Suprapubic skin (tissue), 4 donors: Measurements from ENCODE around the gene RBM43. TPM values are rescaled to one million over a fixed set of nuclear protein-coding genes. Genes with fewer than 3 reads are reported as not detected.

Experiments
- DNase-seq, 2 donors: peaks; one replicate each; pipeline ENCODE4 v3.0.0-alpha.2; 2019; ENCODE audit warnings: low spot score in 2 of 2
- H3K27ac ChIP-seq: fragments of 200-600 bp; sonication (generic); one replicate; pipeline ENCODE4 v1.5.1; 2019
- H3K27me3 ChIP-seq: fragments of 200-600 bp; sonication (generic); one replicate; pipeline ENCODE4 v1.5.1; 2019
- H3K36me3 ChIP-seq: fragments of 200-600 bp; sonication (generic); one replicate; pipeline ENCODE4 v1.5.1; 2019
- H3K4me1 ChIP-seq: fragments of 200-600 bp; sonication (generic); one replicate; pipeline ENCODE4 v1.5.1; 2019
- H3K4me3 ChIP-seq: fragments of 200-600 bp; sonication (generic); one replicate; pipeline ENCODE4 v1.5.1; 2019; ENCODE audit warnings: mild to moderate bottlenecking
- H3K9me3 ChIP-seq: fragments of 200-600 bp; sonication (generic); one replicate; pipeline ENCODE4 v1.5.1; 2019
- EP300 ChIP-seq: sonication (generic); formaldehyde crosslinking; IDR thresholded peaks from one replicate; pipeline ENCODE4 v1.6.1; 2017; ENCODE audit warnings: antibody characterized with exemption
- POLR2A ChIP-seq, 2 donors: fragments of 450-650 bp; IDR thresholded peaks; one replicate each; pipeline ENCODE4 v1.6.1; 2017; ENCODE audit warnings: antibody characterized with exemption in 2 of 2, mild to moderate bottlenecking in 2 of 2, moderate library complexity in 2 of 2
- POLR2AphosphoS5 ChIP-seq, 3 donors: sonication (generic); formaldehyde crosslinking; IDR thresholded peaks; one replicate each; pipeline ENCODE4 v1.6.1; 2017; ENCODE audit warnings: antibody characterized with exemption in 3 of 3
- WGBS: methylation state at CpG from one replicate; pipeline ENCODE4 v1.1.5; 2018; 5-methylcytosine and 5-hydroxymethylcytosine counted together
- total RNA-seq, 4 donors: library from RNA; depleted of rRNA; stranded (reverse); fragments of >200 nt; gene quantifications; one replicate each; pipeline ENCODE4 v1.1.0, GENCODE V29; 2016
- TF ChIP-seq, protein P1 (sequence below), 2 donors: fragments of 200-600 bp in 1 of 2; fragments of 450-650 bp in 1 of 2; sonication (generic) in 1 of 2; IDR thresholded peaks; one replicate each; pipeline ENCODE4 v1.5.1; 2016 to 2019; ENCODE audit warnings: antibody characterized with exemption in 2 of 2, mild to moderate bottlenecking in 1 of 2, moderate library complexity in 1 of 2

Gene RBM43
- total RNA-seq, 4 donors from 2014 or later = 1.9 to 5.1 (median 4.3) TPM

- Histone ChIP-seq H3K4me3 (peak overlapping the region; percentile 84), H3K36me3 (no peaks in the 10 kb centered on the region), H3K27ac (peak overlapping the region; percentile 93), H3K4me1 (peaks cover 27% of the 10 kb centered on the region), H3K27me3 (no peaks in the 10 kb centered on the region), H3K9me3 (no peaks in the 10 kb centered on the region)
- TF ChIP-seq, protein P1, sequence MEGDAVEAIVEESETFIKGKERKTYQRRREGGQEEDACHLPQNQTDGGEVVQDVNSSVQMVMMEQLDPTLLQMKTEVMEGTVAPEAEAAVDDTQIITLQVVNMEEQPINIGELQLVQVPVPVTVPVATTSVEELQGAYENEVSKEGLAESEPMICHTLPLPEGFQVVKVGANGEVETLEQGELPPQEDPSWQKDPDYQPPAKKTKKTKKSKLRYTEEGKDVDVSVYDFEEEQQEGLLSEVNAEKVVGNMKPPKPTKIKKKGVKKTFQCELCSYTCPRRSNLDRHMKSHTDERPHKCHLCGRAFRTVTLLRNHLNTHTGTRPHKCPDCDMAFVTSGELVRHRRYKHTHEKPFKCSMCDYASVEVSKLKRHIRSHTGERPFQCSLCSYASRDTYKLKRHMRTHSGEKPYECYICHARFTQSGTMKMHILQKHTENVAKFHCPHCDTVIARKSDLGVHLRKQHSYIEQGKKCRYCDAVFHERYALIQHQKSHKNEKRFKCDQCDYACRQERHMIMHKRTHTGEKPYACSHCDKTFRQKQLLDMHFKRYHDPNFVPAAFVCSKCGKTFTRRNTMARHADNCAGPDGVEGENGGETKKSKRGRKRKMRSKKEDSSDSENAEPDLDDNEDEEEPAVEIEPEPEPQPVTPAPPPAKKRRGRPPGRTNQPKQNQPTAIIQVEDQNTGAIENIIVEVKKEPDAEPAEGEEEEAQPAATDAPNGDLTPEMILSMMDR (IDR thresholded peaks at IDR 0.05) = no peak
- TF ChIP-seq EP300 (no peak), POLR2A (IDR thresholded peaks at IDR 0.05) (no peak), POLR2AphosphoS5 (IDR thresholded peaks at IDR 0.05) (peak in 1 of 3 donors; percentile 0)
- no peak for DNase-seq
- under 1% methylated on average over 9 of the region's 9 CpGs for WGBS
Measured at GRCh38 chr2:151261977-151262291, 271 bp upstream of the RBM43 start.

DNA sequence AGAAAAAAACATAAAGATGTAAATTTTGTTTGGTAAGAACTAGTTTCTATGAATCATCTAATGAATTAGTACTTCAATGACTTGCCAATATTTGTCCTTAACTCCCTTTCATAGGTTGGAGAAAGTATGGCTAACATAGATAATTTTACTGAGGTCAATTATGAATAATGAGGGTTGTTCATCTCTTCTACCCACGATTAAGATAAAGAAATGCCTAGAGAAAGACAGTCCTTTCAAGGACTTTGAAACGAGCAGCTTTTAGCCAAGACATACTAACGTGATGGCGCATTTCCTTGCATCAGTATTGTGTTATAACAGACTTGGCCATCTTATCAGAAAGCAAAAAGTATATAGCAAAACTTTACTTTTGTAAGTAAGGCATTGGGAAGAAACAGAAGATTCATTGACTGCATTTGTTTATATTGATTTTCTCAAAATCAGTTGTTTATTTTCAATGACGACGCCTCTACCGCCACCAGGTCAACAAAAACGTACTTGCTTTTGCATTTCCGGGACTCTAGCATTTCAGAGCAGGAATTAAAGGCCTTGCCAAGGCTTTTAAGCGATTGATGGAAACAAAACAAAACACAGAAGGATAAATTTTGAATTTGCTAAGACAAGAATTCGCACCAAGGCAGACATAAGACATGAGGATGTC, 961 bp downstream of the RBM43 start:
- 4% methylated on average over 11 of the region's 11 CpGs for WGBS
- Histone ChIP-seq H3K9me3 (no peaks in the 10 kb centered on the region), H3K4me1 (peaks cover 27% of the 10 kb centered on the region), H3K27ac (peak overlapping the region; percentile 93), H3K36me3 (no peaks in the 10 kb centered on the region), H3K27me3 (no peaks in the 10 kb centered on the region), H3K4me3 (peak overlapping the region; percentile 84)
- no peak for TF ChIP-seq POLR2AphosphoS5 (IDR thresholded peaks at IDR 0.05)
- no peak for DNase-seq

DNA sequence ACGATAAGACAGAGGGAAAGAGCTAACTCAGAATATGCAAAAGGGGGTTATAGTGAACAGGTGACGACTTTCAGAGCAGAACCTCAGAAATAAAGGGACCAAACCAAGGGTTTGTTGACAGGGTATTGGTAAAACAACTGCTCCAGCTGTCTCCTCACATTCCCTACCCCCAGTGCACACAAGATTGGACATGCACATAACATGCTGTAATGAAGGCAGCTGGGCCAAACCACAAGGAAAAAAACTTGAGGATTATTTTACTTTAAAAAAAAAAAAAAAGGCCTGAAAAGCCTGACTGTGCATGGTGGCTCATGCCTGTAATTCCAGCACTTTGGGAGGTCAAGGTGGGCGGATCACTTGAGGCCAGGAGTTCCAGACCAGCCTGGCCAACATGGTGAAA, 3.5 kb downstream of the RBM43 start:
- H3K4me3 ChIP-seq = no peak overlapping the region
- no peak for TF ChIP-seq EP300
- TF ChIP-seq POLR2A (IDR thresholded peaks at IDR 0.05) = no peak
- TF ChIP-seq, protein P1 (IDR thresholded peaks at IDR 0.05) = no peak
- TF ChIP-seq POLR2AphosphoS5 (IDR thresholded peaks at IDR 0.05) = no peak
- peaks cover 9% of the 10 kb centered on the region for H3K36me3 ChIP-seq
- H3K27ac ChIP-seq = no peak overlapping the region
- H3K4me1 ChIP-seq = peaks cover 27% of the 10 kb centered on the region
- 77% methylated on average over 3 of the region's 3 CpGs for WGBS
- H3K9me3 ChIP-seq = no peaks in the 10 kb centered on the region
- DNase-seq = no peak
- no peaks in the 10 kb centered on the region for H3K27me3 ChIP-seq

- H3K27me3 ChIP-seq = no peaks in the 10 kb centered on the region
- 96% methylated on average over 1 of the region's 1 CpG for WGBS
- TF ChIP-seq, protein P1 (IDR thresholded peaks at IDR 0.05) = no peak
- no peak for TF ChIP-seq POLR2AphosphoS5 (IDR thresholded peaks at IDR 0.05)
- TF ChIP-seq EP300 = no peak
- TF ChIP-seq POLR2A (IDR thresholded peaks at IDR 0.05) = no peak
- H3K9me3 ChIP-seq = no peaks in the 10 kb centered on the region
- no peaks in the 10 kb centered on the region for H3K4me1 ChIP-seq
- DNase-seq = no peak
- peaks cover 49% of the 10 kb centered on the region for H3K36me3 ChIP-seq
- no peak overlapping the region for H3K4me3 ChIP-seq
- H3K27ac ChIP-seq = no peak overlapping the region
Measured at GRCh38 chr2:151252646-151253045, 9.0 kb downstream of the RBM43 start.

DNA sequence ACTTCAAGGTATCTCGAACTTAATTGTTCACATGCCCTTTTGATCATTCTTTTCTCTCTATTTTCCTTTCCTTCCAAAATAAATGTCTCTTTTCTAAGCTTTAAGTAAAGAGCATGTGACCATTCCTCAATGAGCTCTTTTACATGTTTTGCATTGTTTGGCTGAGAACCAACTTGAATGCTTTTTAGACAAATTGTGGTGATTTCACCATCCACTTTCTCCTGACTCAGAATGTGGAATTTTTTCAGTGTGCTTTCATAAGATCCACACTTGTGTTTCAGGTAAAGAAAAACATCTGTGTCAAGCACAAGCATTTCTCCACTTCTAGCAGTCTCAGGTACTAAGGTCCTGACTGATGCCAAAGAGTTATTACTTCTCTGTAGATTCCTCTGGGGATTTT, 10.7 kb downstream of the RBM43 start:
- no peaks in the 10 kb centered on the region for H3K9me3 ChIP-seq
- H3K4me3 ChIP-seq = no peak overlapping the region
- H3K27ac ChIP-seq = no peak overlapping the region
- H3K36me3 ChIP-seq = peaks cover 49% of the 10 kb centered on the region
- no peak for DNase-seq
- TF ChIP-seq POLR2A (IDR thresholded peaks at IDR 0.05) = no peak
- TF ChIP-seq EP300 = no peak
- TF ChIP-seq, protein P1 (IDR thresholded peaks at IDR 0.05) = no peak
- no peak for TF ChIP-seq POLR2AphosphoS5 (IDR thresholded peaks at IDR 0.05)
- 95% methylated on average over 1 of the region's 1 CpG for WGBS
- no peaks in the 10 kb centered on the region for H3K4me1 ChIP-seq
- no peaks in the 10 kb centered on the region for H3K27me3 ChIP-seq

DNA sequence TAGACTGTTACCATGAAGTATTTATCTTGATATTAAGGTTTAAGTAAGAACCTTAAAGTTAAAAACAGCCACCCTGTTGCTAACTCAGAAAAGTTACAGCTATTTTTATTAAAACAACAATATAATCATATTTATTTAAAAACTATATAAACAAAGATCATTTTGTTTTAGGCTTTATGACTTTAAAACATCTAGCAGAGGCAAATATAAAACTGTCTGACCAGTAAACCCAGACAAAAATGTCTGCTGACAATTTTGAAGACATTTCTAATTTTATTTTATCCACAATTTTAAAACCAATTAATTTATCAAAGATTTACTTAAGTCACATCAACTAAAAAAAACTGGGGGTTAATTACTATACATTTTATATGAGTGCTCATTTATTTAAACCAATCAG, 14.2 kb downstream of the RBM43 start:
- TF ChIP-seq EP300 (no peak), POLR2A (IDR thresholded peaks at IDR 0.05) (no peak), POLR2AphosphoS5 (IDR thresholded peaks at IDR 0.05) (no peak)
- TF ChIP-seq, protein P1 (IDR thresholded peaks at IDR 0.05) = no peak
- Histone ChIP-seq H3K27me3 (no peaks in the 10 kb centered on the region), H3K4me1 (no peaks in the 10 kb centered on the region), H3K27ac (no peak overlapping the region), H3K36me3 (peaks cover 40% of the 10 kb centered on the region), H3K9me3 (no peaks in the 10 kb centered on the region), H3K4me3 (no peak overlapping the region)
- DNase-seq = no peak
